Ishikawa (cell line): Measurements from ENCODE around the gene SUPT20HL1.

Experiments used
- CEBPB ChIP-seq: IDR thresholded peaks from 2 replicates; pipeline ENCODE4 v1.6.1; 2012
- CREB1 ChIP-seq: IDR thresholded peaks from 2 replicates; pipeline ENCODE4 v1.6.1; 2012; ENCODE audit warnings: low read depth
- EGR1 ChIP-seq: IDR thresholded peaks from 2 replicates; pipeline ENCODE4 v1.6.1; 2012
- EP300 ChIP-seq: IDR thresholded peaks from 2 replicates; pipeline ENCODE4 v1.6.1; 2012; ENCODE audit warnings: borderline replicate concordance
- FOXM1 ChIP-seq: IDR thresholded peaks from 2 replicates; pipeline ENCODE4 v1.6.1; 2012; ENCODE audit warnings: low read depth, borderline replicate concordance
- NFIC ChIP-seq: IDR thresholded peaks from 2 replicates; pipeline ENCODE4 v1.6.1; 2012
- RAD21 ChIP-seq: IDR thresholded peaks from 2 replicates; pipeline ENCODE4 v1.6.1; 2012; ENCODE audit warnings: low read depth
- TAF1 ChIP-seq: IDR thresholded peaks from 2 replicates; pipeline ENCODE4 v1.6.1; 2012; ENCODE audit warnings: low read depth, mild to moderate bottlenecking
- TCF12 ChIP-seq: IDR thresholded peaks from 2 replicates; pipeline ENCODE4 v1.6.1; 2012; ENCODE audit warnings: low read depth
- TEAD4 ChIP-seq: IDR thresholded peaks from 2 replicates; pipeline ENCODE4 v1.6.1; 2012
- YY1 ChIP-seq: IDR thresholded peaks from 2 replicates; pipeline ENCODE4 v1.6.1; 2012; ENCODE audit warnings: low read depth
- ZBTB7A ChIP-seq: IDR thresholded peaks from 2 replicates; pipeline ENCODE4 v1.6.1; 2012; ENCODE audit warnings: low read depth
- TF ChIP-seq, protein P1 (sequence below): IDR thresholded peaks from 2 replicates; pipeline ENCODE4 v1.6.1; 2012
- TF ChIP-seq, protein P2 (sequence below): IDR thresholded peaks from 2 replicates; pipeline ENCODE4 v1.6.1; 2012; ENCODE audit warnings: low read depth, mild to moderate bottlenecking
- TF ChIP-seq, protein P3 (sequence below): IDR thresholded peaks from 2 replicates; pipeline ENCODE4 v1.6.1; 2012

The SUPT20HL1 gene

DNA sequence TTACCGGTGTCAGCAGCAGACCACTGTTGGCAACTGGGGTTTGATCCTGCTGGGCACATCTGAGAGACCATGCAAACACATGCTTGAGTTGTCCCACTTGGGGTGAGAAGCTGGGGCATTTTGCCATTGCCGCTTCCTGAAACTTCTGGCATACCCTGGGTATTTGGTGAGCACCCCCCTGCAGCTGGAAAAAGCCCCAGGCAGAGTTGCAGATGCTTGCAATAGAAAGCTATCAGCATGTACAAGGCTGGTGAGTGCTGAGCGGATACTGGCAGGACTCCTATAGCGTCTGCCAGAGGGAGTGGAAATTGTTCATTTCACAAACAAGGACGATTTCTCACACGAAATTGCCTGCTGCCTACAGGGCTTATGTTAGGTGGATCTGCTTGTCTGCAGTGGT lies 32.3 kb downstream of the SUPT20HL1 start:
- TF ChIP-seq FOXM1 (no peak), ZBTB7A (no peak), EP300 (no peak), CREB1 (no peak), YY1 (no peak), NFIC (no peak)
- TF ChIP-seq, protein P1, sequence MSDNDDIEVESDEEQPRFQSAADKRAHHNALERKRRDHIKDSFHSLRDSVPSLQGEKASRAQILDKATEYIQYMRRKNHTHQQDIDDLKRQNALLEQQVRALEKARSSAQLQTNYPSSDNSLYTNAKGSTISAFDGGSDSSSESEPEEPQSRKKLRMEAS = no peak

DNA sequence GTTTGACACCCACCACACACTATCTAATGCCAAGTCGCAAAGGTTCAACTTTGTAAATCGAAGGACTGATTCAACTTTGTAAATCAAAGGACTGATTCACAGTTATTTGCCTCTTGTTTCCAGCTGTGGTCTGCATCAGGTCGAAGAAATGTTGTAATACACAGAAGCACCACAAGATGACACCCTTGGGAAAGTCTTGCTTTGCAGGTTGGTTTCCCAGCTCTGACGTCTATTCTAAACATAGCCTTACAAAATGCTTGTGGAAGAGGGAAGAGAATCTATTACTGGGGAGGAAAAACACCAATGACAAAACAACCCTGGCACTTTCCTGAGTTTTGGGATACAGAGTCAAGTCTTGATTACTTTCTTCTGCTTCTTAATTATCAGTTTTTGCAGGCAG lies 35.3 kb downstream of the SUPT20HL1 start:
- peak; percentile 87 for TF ChIP-seq RAD21
- TF ChIP-seq, protein P1 = no peak

DNA sequence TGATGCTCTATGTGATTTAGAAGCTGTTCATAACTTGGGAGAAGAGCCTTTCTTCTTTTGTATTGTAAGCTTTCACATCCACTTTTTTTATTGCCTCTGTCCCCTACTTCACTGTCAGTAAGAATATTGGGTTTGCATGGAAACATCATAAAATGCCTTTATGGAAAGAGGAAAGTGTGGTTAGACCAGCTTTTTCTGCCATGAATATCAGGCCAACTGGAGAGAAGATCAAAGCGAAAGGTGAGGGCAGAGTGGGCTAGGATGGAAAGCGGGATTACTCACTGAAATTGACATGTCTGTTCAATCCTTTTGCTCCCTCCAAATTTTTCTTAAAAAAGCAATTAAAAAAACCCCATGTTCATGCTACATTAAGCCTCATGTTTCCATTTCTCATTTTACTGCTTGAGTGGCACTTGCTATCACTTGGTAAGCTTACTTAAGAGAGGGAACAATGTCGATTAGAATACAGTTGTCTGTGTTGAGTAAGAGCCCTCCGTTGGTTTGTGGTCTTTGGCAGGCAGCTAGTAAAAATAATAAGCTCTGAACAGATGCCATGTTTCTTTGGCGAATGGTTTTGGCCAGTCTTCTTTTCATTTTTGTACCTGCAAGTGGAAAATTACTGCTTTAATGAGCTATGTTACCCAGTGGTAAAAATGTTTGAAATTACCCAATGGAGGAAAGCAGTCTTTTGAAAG lies 35.9 kb downstream of the SUPT20HL1 start:
- TF ChIP-seq, protein P1 = no peak
- no peak for TF ChIP-seq NFIC
- TF ChIP-seq, protein P2, sequence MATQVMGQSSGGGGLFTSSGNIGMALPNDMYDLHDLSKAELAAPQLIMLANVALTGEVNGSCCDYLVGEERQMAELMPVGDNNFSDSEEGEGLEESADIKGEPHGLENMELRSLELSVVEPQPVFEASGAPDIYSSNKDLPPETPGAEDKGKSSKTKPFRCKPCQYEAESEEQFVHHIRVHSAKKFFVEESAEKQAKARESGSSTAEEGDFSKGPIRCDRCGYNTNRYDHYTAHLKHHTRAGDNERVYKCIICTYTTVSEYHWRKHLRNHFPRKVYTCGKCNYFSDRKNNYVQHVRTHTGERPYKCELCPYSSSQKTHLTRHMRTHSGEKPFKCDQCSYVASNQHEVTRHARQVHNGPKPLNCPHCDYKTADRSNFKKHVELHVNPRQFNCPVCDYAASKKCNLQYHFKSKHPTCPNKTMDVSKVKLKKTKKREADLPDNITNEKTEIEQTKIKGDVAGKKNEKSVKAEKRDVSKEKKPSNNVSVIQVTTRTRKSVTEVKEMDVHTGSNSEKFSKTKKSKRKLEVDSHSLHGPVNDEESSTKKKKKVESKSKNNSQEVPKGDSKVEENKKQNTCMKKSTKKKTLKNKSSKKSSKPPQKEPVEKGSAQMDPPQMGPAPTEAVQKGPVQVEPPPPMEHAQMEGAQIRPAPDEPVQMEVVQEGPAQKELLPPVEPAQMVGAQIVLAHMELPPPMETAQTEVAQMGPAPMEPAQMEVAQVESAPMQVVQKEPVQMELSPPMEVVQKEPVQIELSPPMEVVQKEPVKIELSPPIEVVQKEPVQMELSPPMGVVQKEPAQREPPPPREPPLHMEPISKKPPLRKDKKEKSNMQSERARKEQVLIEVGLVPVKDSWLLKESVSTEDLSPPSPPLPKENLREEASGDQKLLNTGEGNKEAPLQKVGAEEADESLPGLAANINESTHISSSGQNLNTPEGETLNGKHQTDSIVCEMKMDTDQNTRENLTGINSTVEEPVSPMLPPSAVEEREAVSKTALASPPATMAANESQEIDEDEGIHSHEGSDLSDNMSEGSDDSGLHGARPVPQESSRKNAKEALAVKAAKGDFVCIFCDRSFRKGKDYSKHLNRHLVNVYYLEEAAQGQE = no peak
- TF ChIP-seq EGR1 = no peak
- TF ChIP-seq CREB1 = no peak
- no peak for TF ChIP-seq ZBTB7A
- TF ChIP-seq CEBPB = no peak
- TF ChIP-seq FOXM1 = no peak
- no peak for TF ChIP-seq EP300
- TF ChIP-seq TAF1 = no peak
- no peak for TF ChIP-seq TEAD4
- no peak for TF ChIP-seq TCF12
- no peak for TF ChIP-seq YY1
- TF ChIP-seq, protein P3, sequence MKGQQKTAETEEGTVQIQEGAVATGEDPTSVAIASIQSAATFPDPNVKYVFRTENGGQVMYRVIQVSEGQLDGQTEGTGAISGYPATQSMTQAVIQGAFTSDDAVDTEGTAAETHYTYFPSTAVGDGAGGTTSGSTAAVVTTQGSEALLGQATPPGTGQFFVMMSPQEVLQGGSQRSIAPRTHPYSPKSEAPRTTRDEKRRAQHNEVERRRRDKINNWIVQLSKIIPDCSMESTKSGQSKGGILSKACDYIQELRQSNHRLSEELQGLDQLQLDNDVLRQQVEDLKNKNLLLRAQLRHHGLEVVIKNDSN = no peak
- no peak for TF ChIP-seq RAD21

DNA sequence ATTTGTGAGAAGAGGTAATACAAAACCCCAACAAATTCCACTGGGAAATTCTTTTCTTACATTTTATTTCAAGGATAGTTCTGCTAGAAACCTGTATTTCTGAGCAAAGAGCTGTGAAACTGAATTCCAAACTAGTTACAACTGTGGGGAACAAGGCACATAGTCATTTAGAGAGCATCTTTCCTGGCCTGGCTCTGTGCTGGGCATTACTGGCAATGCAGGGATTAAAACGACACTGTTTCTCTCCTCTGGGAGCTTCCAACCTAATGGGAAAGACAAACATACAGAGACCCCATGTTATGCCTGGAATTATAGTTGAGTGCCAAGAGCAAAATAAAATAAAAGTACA lies 36.5 kb downstream of the SUPT20HL1 start:
- TF ChIP-seq RAD21 (no peak), YY1 (no peak), TCF12 (no peak), FOXM1 (no peak), TAF1 (no peak), NFIC (no peak), EGR1 (no peak), ZBTB7A (no peak), CREB1 (no peak), CEBPB (no peak), EP300 (no peak), TEAD4 (no peak)
- TF ChIP-seq, protein P2 = no peak
- TF ChIP-seq, protein P1 = no peak
- TF ChIP-seq, protein P3 = no peak

DNA sequence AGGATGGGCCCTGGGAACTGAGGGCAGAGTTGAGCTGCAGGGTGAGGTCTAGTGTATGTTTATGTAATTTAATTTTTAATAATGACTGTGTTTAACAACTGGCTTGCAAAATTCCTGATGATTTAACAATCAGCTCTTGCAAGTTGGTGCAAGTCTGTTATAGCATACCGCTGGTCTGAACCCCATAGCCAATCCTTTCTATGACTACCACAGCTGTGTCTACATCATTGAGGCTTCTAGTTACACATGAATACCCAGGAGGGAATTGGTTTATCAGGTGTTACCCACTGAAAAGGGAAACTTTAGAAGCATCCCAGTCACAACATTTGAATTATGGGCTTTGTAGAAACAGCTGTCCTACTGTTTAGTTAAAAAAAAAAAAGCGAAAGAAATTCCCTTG lies 38.3 kb downstream of the SUPT20HL1 start:
- no peak for TF ChIP-seq RAD21
- TF ChIP-seq, protein P2 = no peak
- TF ChIP-seq FOXM1 = no peak
- no peak for TF ChIP-seq EP300
- no peak for TF ChIP-seq EGR1
- TF ChIP-seq CEBPB = no peak
- no peak for TF ChIP-seq CREB1
- no peak for TF ChIP-seq TEAD4
- TF ChIP-seq ZBTB7A = no peak
- no peak for TF ChIP-seq YY1
- TF ChIP-seq TAF1 = no peak
- no peak for TF ChIP-seq TCF12
- TF ChIP-seq, protein P3 = no peak
- no peak for TF ChIP-seq NFIC
- TF ChIP-seq, protein P1 = no peak
